ENCODE measurements around the gene PHF21B. TPM values are rescaled to one million over a fixed set of nuclear protein-coding genes. Genes with fewer than 3 reads are reported as not detected.

PHF21B gene
- total and polyA plus RNA-seq, 11 donors: 0.04 to 1.6 (median 0.47) TPM; not detected in 4

DNA sequence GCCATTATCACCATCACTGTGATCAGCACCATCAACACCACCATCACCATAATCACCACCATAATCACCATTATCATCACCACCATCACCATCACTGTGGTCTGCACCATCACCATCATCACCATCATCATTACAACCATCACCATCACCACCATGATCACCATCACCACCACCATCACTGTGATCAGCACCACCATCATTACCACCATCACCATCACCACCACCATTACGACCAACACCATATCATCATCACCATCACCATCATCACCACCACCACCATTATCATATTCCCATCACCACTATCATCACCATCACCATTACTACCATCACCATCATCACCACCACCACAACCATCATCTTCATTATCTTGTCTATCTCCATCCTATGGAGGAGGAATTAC, 125.2 kb downstream of the PHF21B start:
- no peak for TF ChIP-seq POLR2A (IDR thresholded peaks at IDR 0.05)
- TF ChIP-seq, protein P1, sequence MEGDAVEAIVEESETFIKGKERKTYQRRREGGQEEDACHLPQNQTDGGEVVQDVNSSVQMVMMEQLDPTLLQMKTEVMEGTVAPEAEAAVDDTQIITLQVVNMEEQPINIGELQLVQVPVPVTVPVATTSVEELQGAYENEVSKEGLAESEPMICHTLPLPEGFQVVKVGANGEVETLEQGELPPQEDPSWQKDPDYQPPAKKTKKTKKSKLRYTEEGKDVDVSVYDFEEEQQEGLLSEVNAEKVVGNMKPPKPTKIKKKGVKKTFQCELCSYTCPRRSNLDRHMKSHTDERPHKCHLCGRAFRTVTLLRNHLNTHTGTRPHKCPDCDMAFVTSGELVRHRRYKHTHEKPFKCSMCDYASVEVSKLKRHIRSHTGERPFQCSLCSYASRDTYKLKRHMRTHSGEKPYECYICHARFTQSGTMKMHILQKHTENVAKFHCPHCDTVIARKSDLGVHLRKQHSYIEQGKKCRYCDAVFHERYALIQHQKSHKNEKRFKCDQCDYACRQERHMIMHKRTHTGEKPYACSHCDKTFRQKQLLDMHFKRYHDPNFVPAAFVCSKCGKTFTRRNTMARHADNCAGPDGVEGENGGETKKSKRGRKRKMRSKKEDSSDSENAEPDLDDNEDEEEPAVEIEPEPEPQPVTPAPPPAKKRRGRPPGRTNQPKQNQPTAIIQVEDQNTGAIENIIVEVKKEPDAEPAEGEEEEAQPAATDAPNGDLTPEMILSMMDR (IDR thresholded peaks at IDR 0.05): no peak
- DNase-seq: no peak
- intact Hi-C loops (cut with DNase I): no loop called here
- WGBS, 4 donors: 94 to 100% (median 98%) methylated on average over 1 of the region's 1 CpG
- Histone ChIP-seq H3K4me3 (no peak overlapping the region), H3K36me3 (no peaks in the 10 kb centered on the region), H3K27ac (no peak overlapping the region), H3K4me1 (no peaks in the 10 kb centered on the region), H3K27me3 (no peaks in the 10 kb centered on the region), H3K9me3 (no peaks in the 10 kb centered on the region)
- no peak for ATAC-seq

DNA sequence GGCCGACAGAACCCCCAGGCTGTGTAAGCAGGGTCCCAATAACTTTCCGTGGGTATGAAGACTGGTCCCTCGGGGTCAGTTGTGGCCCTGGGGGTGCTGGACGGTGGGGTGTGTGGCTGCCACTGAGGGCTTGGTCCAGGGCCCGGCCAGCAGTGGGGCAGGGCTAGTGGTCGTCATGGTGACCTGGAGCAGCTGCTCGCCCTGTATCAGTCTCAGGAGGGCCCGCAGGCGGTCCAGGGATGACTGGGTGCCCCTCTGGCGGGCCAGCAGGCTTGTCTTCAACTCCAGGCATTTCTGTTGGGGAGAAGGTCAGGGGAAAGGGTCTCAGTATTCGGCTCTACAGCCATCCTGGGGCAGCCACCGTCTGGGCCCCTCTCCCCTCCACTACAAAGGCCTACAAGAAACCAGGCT, 126.8 kb downstream of the PHF21B start:
- no peak for ATAC-seq
- H3K4me3 ChIP-seq: no peak overlapping the region
- H3K27me3 ChIP-seq: no peaks in the 10 kb centered on the region
- no peak for DNase-seq
- no peak overlapping the region for H3K27ac ChIP-seq
- H3K36me3 ChIP-seq: no peaks in the 10 kb centered on the region
- H3K4me1 ChIP-seq: no peaks in the 10 kb centered on the region
- H3K9me3 ChIP-seq: peaks cover 0 to 3% (median 0%) of the 10 kb centered on the region in 12 donors
- intact Hi-C loops (cut with DNase I): no loop called here
- no peak for TF ChIP-seq POLR2A (IDR thresholded peaks at IDR 0.05)
- TF ChIP-seq, protein P1 (IDR thresholded peaks at IDR 0.05): no peak
- WGBS, 4 donors: 78 to 86% (median 81%) methylated on average over 10 to 12 of the region's 12 CpGs

DNA sequence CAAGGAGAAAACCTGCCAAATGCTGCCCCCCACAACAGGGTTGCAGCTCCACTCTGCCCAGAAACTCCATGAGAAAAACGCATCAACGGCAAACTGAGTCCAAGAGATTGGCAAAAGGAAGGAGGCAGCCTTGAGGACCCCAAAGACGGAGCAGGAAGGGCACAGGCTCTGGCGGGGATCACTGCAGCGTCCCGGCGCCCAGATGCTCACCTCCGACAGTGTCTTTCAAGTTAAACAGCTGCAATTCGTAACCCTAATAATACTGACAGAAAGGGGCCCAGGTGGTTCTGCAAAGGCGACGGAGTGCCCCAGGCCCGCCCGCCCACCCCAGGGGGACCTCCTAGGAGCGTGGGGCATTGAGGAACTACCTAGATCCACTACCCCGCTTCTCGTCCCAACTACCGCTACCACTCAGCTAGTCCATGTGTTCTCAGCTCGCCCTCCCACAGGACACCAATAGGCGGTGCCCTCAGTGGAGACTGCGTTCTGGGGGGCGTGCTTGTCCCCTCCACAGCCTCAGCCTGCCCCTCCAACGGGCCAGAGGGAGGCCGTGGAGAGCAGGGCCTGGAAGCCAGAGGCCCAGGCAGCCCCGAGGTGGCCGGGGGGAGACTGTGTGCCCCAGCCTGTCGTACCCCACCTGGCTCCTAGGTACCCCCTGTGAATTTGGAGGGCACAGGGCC, 127.4 kb downstream of the PHF21B start:
- no peak for ATAC-seq
- peak in 1 of 5 donors; percentile 0 for DNase-seq
- no peak overlapping the region for H3K27ac ChIP-seq
- no peaks in the 10 kb centered on the region for H3K4me1 ChIP-seq
- TF ChIP-seq POLR2A (IDR thresholded peaks at IDR 0.05): no peak
- no peaks in the 10 kb centered on the region for H3K36me3 ChIP-seq
- H3K9me3 ChIP-seq: peaks cover 0 to 8% (median 2%) of the 10 kb centered on the region in 12 donors
- 89 to 93% (median 90%) methylated on average over 19 to 26 of the region's 26 CpGs for WGBS, 4 donors
- H3K27me3 ChIP-seq: no peaks in the 10 kb centered on the region
- intact Hi-C loops (cut with DNase I): no loop called here
- no peak overlapping the region for H3K4me3 ChIP-seq

DNA sequence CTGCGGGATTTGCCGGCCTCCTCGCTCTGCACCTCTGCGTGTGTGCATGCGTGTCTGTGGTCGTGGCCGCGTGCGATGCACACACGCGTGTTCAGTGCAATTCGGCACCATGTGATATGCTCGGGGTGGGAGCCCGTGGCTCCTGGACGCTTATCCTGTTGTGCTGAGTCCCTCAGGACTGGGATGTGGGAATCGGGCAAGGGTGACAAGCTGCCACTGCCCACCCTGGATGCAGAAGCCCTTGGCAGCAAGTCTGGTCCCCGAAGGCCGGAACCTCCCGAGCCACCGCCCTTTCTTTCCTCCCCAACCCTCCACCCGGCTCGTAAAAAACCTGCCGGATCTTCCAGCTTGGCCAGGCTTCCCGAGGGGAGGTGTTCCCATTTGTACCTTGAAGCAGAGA, 128.2 kb downstream of the PHF21B start:
- no peaks in the 10 kb centered on the region for H3K27me3 ChIP-seq
- intact Hi-C loops (cut with DNase I): no loop called here
- no peaks in the 10 kb centered on the region for H3K36me3 ChIP-seq
- no peak for ATAC-seq
- no peak overlapping the region for H3K4me3 ChIP-seq
- H3K4me1 ChIP-seq: no peaks in the 10 kb centered on the region
- no peak for TF ChIP-seq POLR2A (IDR thresholded peaks at IDR 0.05)
- TF ChIP-seq, protein P1 (IDR thresholded peaks at IDR 0.05): no peak
- H3K27ac ChIP-seq: no peak overlapping the region
- WGBS, 4 donors: 82 to 89% (median 85%) methylated on average over 23 to 24 of the region's 24 CpGs
- DNase-seq: no peak
- peaks cover 0 to 14% (median 7%) of the 10 kb centered on the region in 12 donors for H3K9me3 ChIP-seq
